GM12878 (cell line): ENCODE data around the gene UBE2Q2. TPM values are rescaled to one million over a fixed set of nuclear protein-coding genes. Genes with fewer than 3 reads are reported as not detected.

Experiments used
- ATAC-seq: fragments of 200-7000 bp; cut with Tn5 transposase; 3 replicates; pipeline ENCODE4 v1.9.1; 2020; ENCODE audit warnings: mild to moderate bottlenecking, moderate library complexity
- BruUV-seq: library from RNA; stranded (reverse); fragments of 400-500 nt; replicated peaks from 2 replicates; lab custom pipeline; 2021; lab: Mats Ljungman, UMichigan
- CTCF ChIA-PET: fragments of 300-600 bp; sonication (Branson Sonifier 250); formaldehyde crosslinking; extraction: SDS; loops from one replicate; lab custom pipeline; 2021; ENCODE audit warnings: inconsistent platforms; lab: Yijun Ruan, JAX
- POLR2A ChIA-PET: fragments of 350-600 bp; formaldehyde crosslinking; extraction: SDS; loops from one replicate; lab custom pipeline; 2021; ENCODE audit warnings: inconsistent platforms; lab: Charles Lee
- RAD21 ChIA-PET: fragments of 300-600 bp; sonication (Branson Sonifier 250); formaldehyde crosslinking; loops from one replicate; lab custom pipeline; 2023; ENCODE audit warnings: antibody characterized with exemption; ENCODE audit not compliant: unreplicated experiment; lab: Charles Lee
- SMC1A ChIA-PET: fragments of 300-600 bp; sonication (Branson Sonifier 250); formaldehyde crosslinking; loops from one replicate; lab custom pipeline; 2023; ENCODE audit not compliant: unreplicated experiment, uncharacterized antibody; lab: Charles Lee
- DNase-seq: peaks from one replicate; pipeline ENCODE4 v3.0.0-alpha.2; 2011; ENCODE audit warnings: low read depth, low spot score
- FAIRE-seq: peaks from 3 replicates; lab custom pipeline; 2011; peaks lifted over from hg19 to GRCh38; lab: Jason Lieb, UNC
- H2AFZ ChIP-seq: 2 replicates; pipeline ENCODE4 v1.6.0; 2011; ENCODE audit warnings: low read depth, low read length, control low read depth; ENCODE audit not compliant: control insufficient read depth
- H3K27ac ChIP-seq: 2 replicates; pipeline ENCODE4 v1.5.1; 2011; ENCODE audit warnings: control low read depth; ENCODE audit not compliant: control insufficient read depth, insufficient read depth
- H3K27me3 ChIP-seq, 2 experiments: replicated peaks in 1 of 2; 2 replicates each; pipeline versions ENCODE4 v1.6.0 to v1.6.1; 2011; ENCODE audit warnings: low read length in 1 of 2; ENCODE audit not compliant: control insufficient read depth in 2 of 2, insufficient read depth in 2 of 2
- H3K36me3 ChIP-seq, 2 experiments: 2 replicates each; pipeline ENCODE4 v1.5.1; 2011; ENCODE audit warnings: low read length in 1 of 2; ENCODE audit not compliant: control insufficient read depth in 2 of 2, insufficient read depth in 2 of 2
- H3K4me1 ChIP-seq: 2 replicates; pipeline ENCODE4 v1.6.1; 2011; ENCODE audit warnings: mild to moderate bottlenecking, low read length, moderate library complexity, mixed read lengths; ENCODE audit not compliant: control insufficient read depth, insufficient read depth
- H3K4me2 ChIP-seq: 2 replicates; pipeline ENCODE4 v1.6.0; 2011; ENCODE audit warnings: control low read depth; ENCODE audit not compliant: control insufficient read depth, insufficient read depth
- H3K4me3 ChIP-seq: fragments of 200-600 bp; sonication (generic); 2 replicates; pipeline ENCODE4 v1.5.1; 2016
- H3K79me2 ChIP-seq: 2 replicates; pipeline ENCODE4 v1.6.0; 2011; ENCODE audit warnings: low read length; ENCODE audit not compliant: control insufficient read depth, insufficient read depth
- H3K9ac ChIP-seq: 2 replicates; pipeline ENCODE4 v1.8.0; 2011; ENCODE audit warnings: low read length, control low read depth, mixed read lengths; ENCODE audit not compliant: control insufficient read depth, insufficient read depth
- H3K9me3 ChIP-seq: replicated peaks from 3 replicates; pipeline ENCODE4 v1.5.1; 2011; ENCODE audit warnings: mild to moderate bottlenecking, low read length; ENCODE audit not compliant: control insufficient read depth, insufficient read depth
- H4K20me1 ChIP-seq: 2 replicates; pipeline ENCODE4 v1.6.0; 2011; ENCODE audit not compliant: control insufficient read depth, insufficient read depth
- CREM ChIP-seq: IDR thresholded peaks from 2 replicates; pipeline ENCODE4 v1.6.1; 2014; ENCODE audit warnings: antibody characterized with exemption, low read depth
- MYB ChIP-seq: fragments of 150-350 bp; IDR thresholded peaks from 2 replicates; pipeline ENCODE4 v1.6.1; 2014; ENCODE audit warnings: mild to moderate bottlenecking, low read depth, low read length, borderline replicate concordance
- NBN ChIP-seq: fragments of 450-650 bp; IDR thresholded peaks from 2 replicates; pipeline ENCODE4 v1.6.1; 2016
- NR2C1 ChIP-seq: fragments of 450-650 bp; IDR thresholded peaks from 2 replicates; pipeline ENCODE4 v1.6.1; 2017; ENCODE audit warnings: antibody characterized with exemption, mild to moderate bottlenecking, moderate library complexity
- POLR2AphosphoS5 ChIP-seq: IDR thresholded peaks from 2 replicates; pipeline ENCODE4 v1.6.1; 2011; ENCODE audit warnings: mild to moderate bottlenecking, low read length, inconsistent platforms
- WRNIP1 ChIP-seq: IDR thresholded peaks from 2 replicates; pipeline ENCODE4 v1.6.1; 2011; ENCODE audit warnings: low read depth, low read length, improper control_type of control experiment, borderline replicate concordance
- ZNF384 ChIP-seq: IDR thresholded peaks from 2 replicates; pipeline ENCODE4 v1.6.1; 2012; ENCODE audit warnings: low read depth, mild to moderate bottlenecking, low read length, improper control_type of control experiment, borderline replicate concordance
- WGBS: methylation state at CpG from one replicate; pipeline ENCODE4 v1.1.6; 2016; ENCODE audit warnings: low lambda C conversion rate; ENCODE audit not compliant: insufficient replicate concordance, insufficient coverage; ENCODE audit errors: missing lambda C conversion rate; 5-methylcytosine and 5-hydroxymethylcytosine counted together
- in situ Hi-C: fragments of 300-500 bp; cut with MboI; formaldehyde crosslinking; loops from 9 replicates; pipeline ENCODE4 v1.14.3; 2018; ENCODE audit warnings: mixed read lengths
- intact Hi-C: fragments of 100-400 bp; cut with micrococcal nuclease; formaldehyde crosslinking; loops from one replicate; pipeline ENCODE4 v1.14.2; 2022; ENCODE audit not compliant: unreplicated experiment
- polyA plus RNA-seq, 11 experiments: library from polyadenylated mRNA; depleted of rRNA in 4 of 11; unstranded in 6 of 11; stranded (reverse) in 5 of 11; fragments of >200 nt; fragmentation: Nextera tagmentation in 4 of 11; fragmentation: Illumina TruSeq in 1 of 11; extraction: Ambion mirVana in 4 of 11; extraction: Trizol in 1 of 11; gene quantifications; 1 replicate in 1 of 11; 2 replicates in 10 of 11; pipeline versions ENCODE4 v1.2.1 to v1.2.3, GENCODE V29; 2011 to 2016; ENCODE audit warnings: inconsistent platforms in 2 of 11, missing spikeins in 2 of 11, low read depth in 1 of 11
- total RNA-seq, 4 experiments: library from RNA; depleted of rRNA in 3 of 4; stranded (reverse); fragments of >200 nt in 3 of 4; fragmentation: Illumina TruSeq in 1 of 4; extraction: Trizol in 1 of 4; gene quantifications; 2 replicates each; pipeline versions ENCODE4 v1.2.1 to v1.2.3, GENCODE V29; 2013 to 2021
- TF ChIP-seq, protein P1 (sequence below): fragments of 450-650 bp; IDR thresholded peaks from 2 replicates; pipeline ENCODE4 v1.6.1; 2016; ENCODE audit warnings: mild to moderate bottlenecking, moderate library complexity, borderline replicate concordance

Gene UBE2Q2
- total and polyA plus RNA-seq, 10 of the 15 experiments (the other 5 are each of a cell fraction or from before 2014, with no cell fraction given): 11.1 to 31.9 (median 21.6) TPM

DNA sequence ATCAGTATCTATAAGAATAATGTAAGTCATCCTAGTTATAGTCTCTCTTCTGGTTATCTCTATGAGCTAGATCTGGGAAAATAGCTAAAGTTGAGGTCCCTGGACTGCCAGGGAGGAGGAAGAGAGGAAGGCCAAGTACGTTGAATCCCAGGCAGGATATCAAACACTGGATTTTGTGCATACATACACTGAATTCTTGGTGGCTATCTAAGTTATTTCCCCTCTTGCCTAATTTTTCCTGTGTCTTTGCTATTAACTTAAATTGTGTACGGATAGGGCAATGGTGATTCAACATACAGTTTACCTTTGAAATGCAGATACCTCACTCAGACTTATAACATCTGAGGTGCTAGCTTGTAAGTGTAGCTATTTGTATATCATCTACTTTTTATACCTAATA is 87.6 kb downstream of the UBE2Q2 start:
- Histone ChIP-seq H3K36me3 (peaks cover 5 to 9% of the 10 kb centered on the region in 2 experiments), H3K4me3 (no peak overlapping the region), H3K4me1 (peaks cover 7% of the 10 kb centered on the region), H3K27me3 (no peaks in the 10 kb centered on the region), H4K20me1 (no peaks in the 10 kb centered on the region), H3K4me2 (no peak overlapping the region), H3K9ac (no peak overlapping the region), H2AFZ (no peak overlapping the region), H3K79me2 (peaks cover 6% of the 10 kb centered on the region), H3K9me3 (no peaks in the 10 kb centered on the region), H3K27ac (no peak overlapping the region)
- ChIA-PET POLR2A (no interaction called here), SMC1A (interaction anchor here (0.7 to 1.6 kb wide), 6 partner anchors 9 to 127 kb away, joined by 3 to 7 read pairs (median 4); partner anchors contain the start of gene NRG4), RAD21 (interaction anchor here (2.2 kb wide), 1 partner anchor 208 kb away, joined by 9 read pairs; no protein-coding TSS in a partner anchor), CTCF (interaction anchor here (1.2 to 4.6 kb wide), 5 partner anchors 9 to 219 kb away, joined by 3 to 25 read pairs (median 14); partner anchors contain the start of gene TMEM266)
- FAIRE-seq (no peak), DNase-seq (no peak), ATAC-seq (no peak)
- TF ChIP-seq POLR2AphosphoS5: no peak
- TF ChIP-seq CREM: no peak
- TF ChIP-seq MYB: no peak
- TF ChIP-seq NBN: no peak
- TF ChIP-seq WRNIP1: no peak
- TF ChIP-seq, protein P1, sequence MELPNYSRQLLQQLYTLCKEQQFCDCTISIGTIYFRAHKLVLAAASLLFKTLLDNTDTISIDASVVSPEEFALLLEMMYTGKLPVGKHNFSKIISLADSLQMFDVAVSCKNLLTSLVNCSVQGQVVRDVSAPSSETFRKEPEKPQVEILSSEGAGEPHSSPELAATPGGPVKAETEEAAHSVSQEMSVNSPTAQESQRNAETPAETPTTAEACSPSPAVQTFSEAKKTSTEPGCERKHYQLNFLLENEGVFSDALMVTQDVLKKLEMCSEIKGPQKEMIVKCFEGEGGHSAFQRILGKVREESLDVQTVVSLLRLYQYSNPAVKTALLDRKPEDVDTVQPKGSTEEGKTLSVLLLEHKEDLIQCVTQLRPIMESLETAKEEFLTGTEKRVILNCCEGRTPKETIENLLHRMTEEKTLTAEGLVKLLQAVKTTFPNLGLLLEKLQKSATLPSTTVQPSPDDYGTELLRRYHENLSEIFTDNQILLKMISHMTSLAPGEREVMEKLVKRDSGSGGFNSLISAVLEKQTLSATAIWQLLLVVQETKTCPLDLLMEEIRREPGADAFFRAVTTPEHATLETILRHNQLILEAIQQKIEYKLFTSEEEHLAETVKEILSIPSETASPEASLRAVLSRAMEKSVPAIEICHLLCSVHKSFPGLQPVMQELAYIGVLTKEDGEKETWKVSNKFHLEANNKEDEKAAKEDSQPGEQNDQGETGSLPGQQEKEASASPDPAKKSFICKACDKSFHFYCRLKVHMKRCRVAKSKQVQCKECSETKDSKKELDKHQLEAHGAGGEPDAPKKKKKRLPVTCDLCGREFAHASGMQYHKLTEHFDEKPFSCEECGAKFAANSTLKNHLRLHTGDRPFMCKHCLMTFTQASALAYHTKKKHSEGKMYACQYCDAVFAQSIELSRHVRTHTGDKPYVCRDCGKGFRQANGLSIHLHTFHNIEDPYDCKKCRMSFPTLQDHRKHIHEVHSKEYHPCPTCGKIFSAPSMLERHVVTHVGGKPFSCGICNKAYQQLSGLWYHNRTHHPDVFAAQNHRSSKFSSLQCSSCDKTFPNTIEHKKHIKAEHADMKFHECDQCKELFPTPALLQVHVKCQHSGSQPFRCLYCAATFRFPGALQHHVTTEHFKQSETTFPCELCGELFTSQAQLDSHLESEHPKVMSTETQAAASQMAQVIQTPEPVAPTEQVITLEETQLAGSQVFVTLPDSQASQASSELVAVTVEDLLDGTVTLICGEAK: no peak
- no peak for TF ChIP-seq NR2C1
- no peak for TF ChIP-seq ZNF384
- intact Hi-C loops (no loop called here), in situ Hi-C loops (no loop called here)
- WGBS: 100% methylated on average over 2 of the region's 2 CpGs
- BruUV-seq: no TSS peak
